ENCODE results near the gene CDH9.

CDH9 gene, protein sequence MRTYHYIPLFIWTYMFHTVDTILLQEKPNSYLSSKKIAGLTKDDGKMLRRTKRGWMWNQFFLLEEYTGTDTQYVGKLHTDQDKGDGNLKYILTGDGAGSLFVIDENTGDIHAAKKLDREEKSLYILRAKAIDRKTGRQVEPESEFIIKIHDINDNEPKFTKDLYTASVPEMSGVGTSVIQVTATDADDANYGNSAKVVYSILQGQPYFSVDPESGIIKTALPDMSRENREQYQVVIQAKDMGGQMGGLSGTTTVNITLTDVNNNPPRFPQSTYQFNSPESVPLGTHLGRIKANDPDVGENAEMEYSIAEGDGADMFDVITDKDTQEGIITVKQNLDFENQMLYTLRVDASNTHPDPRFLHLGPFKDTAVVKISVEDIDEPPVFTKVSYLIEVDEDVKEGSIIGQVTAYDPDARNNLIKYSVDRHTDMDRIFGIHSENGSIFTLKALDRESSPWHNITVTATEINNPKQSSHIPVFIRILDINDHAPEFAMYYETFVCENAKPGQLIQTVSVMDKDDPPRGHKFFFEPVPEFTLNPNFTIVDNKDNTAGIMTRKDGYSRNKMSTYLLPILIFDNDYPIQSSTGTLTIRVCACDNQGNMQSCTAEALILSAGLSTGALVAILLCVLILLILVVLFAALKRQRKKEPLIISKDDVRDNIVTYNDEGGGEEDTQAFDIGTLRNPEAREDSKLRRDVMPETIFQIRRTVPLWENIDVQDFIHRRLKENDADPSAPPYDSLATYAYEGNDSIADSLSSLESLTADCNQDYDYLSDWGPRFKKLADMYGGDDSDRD

DNA sequence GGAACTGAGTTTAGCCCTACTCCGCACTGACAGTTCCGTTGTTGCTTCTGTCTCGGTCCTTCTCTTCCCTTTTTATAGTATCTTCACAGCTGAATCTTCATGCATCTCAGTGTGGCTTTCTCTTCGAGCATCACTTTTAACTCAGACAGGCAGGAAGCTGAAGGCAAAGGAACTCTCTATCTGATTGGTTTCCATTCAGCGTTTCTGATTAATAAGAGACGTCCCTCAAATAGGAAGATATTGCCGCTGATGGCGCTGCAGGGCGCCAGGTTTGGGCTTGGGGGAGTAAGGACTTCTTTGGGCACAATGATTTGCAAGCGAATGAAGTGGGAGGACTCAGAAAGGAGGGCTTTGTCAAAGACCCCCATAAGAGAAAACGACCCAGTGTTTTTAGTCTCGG, at the start of gene CDH9:
TSS of gene CDH9 (minus strand) at position 111 of the 400 bp plus-strand sequence. CDS start 50,253 bp downstream, outside the sequence.
- DNase-seq (ENCODE audit: low read depth in 2 of 2) = no peak

DNA sequence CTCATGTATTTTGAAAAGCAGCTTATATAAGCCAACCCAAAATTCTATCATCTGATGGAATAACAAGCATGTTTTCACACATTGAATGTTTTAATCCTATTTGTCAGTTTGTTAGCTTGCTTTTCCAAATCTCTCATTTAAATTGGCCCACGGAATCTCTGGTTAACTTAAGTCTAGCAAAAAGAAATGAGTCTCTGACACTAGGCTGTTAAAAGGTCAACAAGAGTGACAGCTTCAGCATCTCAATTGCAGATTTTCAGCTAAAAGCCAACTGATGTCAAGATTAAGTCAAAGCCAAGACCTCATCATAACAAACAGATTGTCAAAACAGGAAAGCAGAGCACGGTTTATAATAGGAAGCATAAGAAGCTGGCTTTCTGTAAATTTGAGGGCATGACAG, 49.4 kb upstream of the CDH9 start:
- no peak for DNase-seq (ENCODE audit: low read depth in 2 of 2)

DNA sequence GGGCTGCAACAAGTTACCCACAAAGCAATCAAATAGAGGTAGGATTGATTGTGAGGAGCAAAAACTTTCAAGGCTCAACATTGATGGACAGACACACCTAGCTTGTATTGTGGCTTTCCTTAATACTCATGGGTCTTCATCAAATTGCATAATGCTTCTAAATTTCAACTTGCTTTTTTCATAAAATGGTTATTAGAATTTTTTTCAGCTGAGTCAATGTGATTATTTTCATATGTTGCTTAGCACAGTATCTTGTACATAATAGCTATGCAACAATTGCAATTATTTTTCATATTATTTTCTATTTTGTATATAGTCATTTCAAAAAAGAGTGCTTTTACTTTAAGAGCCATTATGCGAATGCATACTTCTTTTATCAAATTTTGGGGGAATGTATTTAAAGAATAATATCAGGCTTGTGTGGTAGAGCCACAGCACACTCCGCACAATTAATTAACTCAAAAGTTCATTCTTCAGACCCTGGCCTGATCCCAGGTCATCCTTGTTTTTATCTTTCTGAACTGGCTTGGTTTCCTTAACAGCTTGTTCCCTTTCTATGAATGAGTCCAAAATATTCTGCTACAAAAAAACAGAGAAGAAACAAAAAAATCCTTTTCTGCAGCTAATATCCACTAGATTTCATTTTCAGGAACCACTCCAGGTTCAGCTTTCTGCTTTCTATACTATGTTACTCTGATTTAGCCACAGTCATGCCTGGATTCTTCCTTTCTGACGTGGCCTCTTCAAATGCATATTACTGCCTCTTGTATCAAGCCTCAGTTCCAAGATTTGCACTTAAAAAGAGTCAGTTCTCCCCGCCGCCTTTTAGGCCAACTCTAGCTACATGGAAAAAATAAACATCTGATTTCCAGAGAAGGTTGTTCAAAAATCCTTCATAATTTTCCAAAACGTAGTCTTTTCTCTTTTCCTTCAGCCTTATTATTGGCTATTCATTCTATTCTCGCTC, 45.3 kb upstream of the CDH9 start:
- DNase-seq (ENCODE audit: low read depth in 2 of 2) = no peak

DNA sequence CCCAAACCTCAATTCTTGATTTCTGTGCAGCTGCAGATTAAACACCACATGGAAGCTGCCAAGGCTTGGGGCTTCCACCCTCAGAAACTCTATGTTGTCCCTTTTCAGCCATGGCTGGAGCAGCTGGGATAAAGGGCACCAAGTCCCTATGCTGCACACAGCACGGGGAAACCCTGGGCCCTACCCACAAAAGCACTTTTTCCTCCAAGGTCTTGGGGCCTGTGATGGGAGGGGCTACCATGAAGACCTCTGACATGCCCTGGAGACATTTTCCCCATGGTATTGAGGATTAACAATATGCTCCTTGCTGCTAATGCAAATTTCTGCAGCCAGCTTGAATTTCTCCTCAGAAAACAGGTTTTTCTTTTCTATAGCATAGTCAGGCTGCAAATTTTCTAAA, 41.8 kb upstream of the CDH9 start:
- no peak for DNase-seq (ENCODE audit: low read depth in 2 of 2)

DNA sequence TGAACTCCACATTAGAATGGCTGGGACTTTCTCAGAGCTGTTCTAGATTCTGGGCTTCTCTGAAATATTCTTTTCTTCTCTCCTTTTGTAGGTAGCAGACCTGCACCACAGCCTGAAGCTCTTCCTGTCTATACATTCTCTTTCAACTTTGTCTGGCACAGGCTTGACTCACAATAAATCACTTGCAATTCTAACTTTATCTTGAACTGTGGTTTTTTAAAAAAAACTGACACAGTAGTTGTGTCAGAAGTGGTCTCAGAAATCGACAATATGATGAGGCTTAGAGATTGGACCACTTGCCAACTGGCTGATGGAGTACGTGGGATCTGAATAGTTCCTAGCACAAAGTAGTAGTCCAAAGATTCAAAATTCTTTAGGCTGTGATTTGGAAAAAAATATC, 24.1 kb upstream of the CDH9 start:
- DNase-seq (ENCODE audit: low read depth in 2 of 2) = no peak

DNA sequence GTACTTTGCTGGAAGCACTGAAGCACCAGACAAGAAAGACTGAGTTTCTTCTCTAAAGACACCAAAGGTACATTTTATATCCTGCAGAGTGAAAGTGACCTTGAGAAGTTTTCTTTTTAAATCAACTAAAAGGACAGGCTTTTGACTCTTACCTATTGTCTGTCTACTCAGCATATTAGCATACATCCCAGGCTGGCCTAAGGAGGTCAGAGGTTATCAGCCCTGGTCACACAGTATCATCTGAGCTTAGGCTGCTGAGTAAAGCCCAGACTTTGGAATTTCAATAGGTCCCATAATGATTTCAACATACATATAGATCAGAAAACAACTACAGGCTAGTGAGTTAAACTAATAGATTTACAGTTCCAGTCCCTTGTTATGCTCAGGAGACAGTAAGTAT, 10.1 kb upstream of the CDH9 start:
- DNase-seq (ENCODE audit: low read depth in 2 of 2) = no peak

DNA sequence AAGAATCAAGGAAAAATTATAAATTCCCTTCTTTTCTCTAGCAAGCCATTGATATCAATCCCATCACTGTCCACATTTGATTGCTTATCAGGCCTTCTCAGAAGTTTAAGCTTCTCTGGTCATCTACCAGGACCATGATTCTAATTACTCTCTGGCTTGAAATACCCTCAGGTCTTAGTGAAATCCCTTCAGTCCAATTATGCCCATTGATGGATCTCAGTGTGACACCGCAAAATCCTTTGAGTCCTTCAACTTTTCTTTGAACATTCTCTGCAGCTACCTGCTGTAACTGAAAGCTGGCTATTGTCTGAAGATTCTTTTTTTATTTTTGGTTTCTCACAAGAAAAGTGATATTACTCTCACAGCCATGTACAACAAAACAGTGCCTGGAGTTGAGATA, 3.0 kb upstream of the CDH9 start:
- no peak for DNase-seq (ENCODE audit: low read depth in 2 of 2)

DNA sequence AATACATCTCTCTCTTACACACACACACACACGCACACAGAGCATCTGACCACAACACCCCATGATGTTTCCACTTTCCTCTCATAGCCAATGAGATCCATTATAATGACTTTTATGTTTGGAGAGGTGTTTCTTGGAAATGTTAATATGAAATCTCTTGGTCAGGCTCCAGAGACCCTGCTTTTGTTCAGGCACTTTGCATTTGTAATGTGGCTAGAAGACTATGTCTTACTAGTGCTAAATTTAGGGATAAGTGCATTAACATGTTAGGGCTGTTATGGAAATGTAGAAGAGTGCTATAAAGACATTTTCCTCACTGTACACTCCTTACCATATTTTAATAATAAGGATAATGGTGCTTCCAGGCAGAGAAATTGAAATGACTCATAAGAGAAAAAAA, 3.8 kb downstream of the CDH9 start:
- no peak for DNase-seq (ENCODE audit: low read depth in 2 of 2)

DNA sequence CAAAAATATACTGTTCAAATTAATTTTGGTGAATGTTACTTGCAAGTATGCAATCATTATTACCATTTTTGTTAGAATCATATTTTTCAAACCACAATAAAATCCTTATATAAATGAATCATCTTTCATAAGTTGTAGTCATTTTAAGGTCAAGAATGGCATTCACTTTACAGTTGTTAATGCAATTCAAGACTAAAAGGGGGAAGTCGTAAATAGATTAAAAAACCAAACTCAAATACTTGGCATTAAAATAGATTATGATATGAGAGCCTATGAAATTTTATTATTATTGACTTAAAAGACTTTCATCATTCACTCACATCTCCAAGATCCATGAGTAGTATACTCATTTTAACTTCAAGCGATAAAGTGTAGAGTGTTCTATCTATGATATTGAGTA, 11.6 kb downstream of the CDH9 start:
- DNase-seq (ENCODE audit: low read depth in 2 of 2) = no peak

DNA sequence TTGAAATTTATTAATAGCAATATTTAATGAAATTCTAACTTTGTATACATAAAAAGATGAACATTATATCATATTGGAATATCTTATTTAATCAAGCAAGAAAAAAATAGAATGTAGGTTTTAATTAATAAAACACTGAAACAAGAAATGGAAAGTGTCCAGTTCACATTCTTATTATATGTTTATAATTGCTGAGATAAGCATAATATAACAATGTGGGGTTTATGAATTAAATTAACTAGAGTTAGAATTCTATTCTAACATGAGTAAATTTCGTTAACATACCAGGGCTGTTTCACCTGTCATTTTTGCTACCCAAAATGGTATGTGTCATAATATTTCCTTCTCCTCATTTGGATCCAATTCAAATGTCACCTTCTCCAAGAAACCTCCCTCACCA, 12.3 kb downstream of the CDH9 start:
- no peak for DNase-seq (ENCODE audit: low read depth in 2 of 2)

DNA sequence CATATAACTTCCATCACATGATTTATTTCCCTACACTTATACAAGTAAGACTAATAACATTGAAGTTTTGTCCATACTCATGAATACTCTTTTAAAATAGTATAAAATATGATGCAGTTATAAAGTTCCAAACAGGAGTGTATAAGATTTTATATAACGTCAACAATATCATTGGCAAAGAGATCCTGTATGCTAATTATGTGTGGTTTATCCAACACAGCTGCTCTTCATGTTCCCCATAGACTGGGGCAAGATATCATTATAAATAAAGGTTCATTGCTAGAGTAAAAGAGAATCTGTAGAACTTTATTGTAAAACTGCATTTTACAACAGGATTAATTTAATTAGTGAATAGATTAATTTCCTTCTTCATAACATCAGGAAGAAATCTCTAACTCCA, 16.9 kb downstream of the CDH9 start:
- DNase-seq (ENCODE audit: low read depth in 2 of 2) = no peak

DNA sequence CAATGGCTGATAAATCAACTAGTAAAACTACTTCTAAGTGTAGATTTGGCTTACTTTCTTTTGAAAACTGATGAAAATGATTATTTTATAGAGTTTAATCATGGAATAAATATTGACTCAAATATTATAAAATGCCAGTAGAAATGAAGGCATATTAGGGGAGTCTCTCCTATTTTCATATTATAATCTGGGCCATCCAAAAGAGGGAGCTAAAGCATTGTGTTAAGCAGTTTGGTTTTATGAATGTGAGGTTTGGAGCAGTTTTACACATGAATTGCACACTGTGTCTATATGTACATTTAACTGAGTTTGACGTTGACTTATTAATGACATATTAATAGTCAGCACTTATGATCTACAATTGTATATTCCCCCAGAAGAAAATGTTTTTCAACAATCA, 17.4 kb downstream of the CDH9 start:
- no peak for DNase-seq (ENCODE audit: low read depth in 2 of 2)

DNA sequence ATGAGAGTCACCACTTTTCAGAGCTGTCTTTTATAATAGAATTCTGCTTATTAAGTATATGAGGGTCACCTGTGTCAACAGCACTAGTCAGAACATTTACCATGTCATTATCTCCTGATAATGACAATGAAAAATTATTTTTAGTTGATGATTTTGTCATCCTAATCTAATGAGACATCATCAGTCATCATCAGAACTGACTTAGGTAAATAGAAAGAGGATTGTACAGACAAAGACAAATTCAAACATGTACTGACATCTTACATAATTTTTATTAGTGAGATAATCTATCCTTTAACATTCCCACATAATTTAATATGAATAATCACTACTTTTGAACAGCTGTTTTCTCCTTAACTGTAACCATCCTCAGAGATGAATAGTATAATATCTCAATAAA, 22.6 kb downstream of the CDH9 start:
- DNase-seq (ENCODE audit: low read depth in 2 of 2) = no peak

DNA sequence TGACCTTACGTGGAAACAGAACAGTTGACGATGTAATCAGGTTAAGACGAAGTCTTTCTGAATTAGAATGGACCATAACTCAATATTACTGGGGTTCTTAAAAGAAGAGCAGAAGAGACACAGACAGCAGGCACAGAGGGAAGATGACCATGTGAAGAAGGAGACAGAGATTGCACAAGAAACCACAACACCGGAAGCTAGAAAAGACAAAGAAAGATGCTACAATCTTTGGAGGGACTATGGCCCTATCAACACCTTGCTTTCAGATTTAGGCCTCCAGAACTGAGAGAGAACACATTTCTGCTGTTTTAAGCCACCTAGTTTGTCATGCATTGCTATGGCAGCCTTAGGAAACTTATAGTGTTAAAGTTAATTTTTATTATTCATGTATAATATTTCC, 27.1 kb downstream of the CDH9 start:
- DNase-seq (ENCODE audit: low read depth in 2 of 2) = no peak

DNA sequence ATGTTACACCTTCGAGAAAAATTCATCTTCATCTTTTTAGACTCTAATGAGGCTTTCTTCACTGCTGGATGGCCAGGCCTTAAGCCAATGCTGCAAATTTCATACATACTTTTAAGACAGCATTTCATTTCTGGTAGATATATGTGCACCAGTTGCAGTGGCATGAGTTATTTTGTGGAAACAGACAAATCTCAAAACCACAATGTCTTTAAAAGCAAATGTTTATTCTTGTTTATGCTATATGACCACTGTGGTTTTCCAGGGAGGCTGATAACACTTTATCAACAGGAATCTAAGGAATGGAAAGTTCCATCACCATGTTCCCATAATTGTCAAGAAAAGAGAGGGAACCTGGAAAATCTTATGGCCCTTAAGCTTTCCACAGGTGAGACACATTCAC, 27.7 kb downstream of the CDH9 start:
- DNase-seq (ENCODE audit: low read depth in 2 of 2) = no peak

DNA sequence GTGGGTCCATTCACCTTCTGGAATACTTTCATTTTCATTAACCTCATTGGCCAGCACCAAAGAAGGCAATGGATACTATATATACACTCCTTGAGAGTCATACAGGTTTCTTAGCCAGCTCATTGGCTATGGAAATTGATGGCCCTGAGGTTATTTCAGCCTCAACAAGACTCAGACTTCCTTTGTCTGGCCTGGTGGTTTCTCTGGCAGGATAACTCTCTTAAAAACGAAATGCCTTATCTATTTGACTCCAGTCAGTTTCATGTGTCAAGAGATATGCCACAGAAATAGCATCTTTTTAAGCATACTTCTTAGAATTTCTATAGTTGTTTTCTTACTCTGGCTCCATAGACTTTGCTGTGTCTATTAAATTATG, 28.9 kb downstream of the CDH9 start:
- DNase-seq (ENCODE audit: low read depth in 2 of 2) = no peak

DNA sequence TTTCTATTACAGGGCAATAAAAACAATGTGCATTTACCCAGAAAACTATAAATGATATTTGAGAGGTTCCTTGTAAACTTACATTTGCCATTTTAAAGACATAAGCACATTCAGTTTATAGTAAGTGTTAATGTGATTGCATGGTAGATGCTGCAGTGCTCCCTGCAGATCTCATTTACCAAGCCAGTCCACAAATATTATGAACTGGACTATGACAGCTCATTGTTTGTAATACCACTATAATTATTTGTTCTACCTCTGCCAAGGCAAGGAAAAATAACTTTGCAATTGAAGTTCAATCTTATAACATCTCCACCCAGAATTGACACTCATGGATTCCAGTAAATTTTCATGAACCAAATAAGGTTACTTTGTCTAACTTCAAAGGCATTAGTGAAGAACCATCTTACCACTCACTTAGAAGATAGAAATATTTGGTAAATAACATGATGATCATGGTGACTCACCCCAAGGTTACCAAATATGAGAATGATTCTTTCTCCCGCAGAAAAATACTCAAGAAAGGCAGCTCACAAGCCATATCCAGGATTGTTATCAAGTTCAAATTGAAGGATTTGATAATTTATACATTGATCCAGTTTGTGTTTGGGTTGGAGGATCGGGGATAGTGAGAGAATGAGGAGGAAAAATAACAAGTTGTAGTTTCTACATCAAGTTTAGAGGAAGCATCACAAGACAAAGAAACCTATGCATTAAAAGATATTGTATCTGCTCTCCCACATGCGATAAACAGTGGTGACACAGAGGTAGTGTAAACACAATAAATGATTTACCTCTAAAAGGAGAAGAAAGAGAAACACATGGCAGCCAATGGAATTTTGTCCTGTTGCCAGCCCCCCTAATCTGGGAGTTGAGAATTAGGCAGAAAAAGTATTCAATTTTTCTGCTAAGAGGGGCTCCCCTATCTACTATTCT, 29.5 kb downstream of the CDH9 start:
- no peak for DNase-seq (ENCODE audit: low read depth in 2 of 2)

DNA sequence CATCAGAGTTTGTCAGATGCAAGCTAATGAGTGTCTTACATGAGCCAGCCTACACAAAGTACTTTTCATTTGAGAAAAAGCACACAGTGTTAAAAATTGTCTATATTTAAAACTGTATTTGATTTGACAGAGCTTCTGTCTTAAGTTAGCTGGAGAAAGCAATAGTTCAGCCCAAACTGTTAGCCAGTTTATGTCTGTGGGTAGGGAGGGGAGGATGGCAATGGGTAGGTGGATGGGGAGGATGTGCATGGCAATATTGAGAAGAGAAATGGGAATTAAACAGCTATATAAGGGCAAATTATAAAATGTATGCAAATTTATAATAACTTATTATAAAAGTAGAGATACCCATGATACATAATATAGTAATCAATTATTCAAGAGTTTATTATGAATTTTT, 31.3 kb downstream of the CDH9 start:
- no peak for DNase-seq (ENCODE audit: low read depth in 2 of 2)

DNA sequence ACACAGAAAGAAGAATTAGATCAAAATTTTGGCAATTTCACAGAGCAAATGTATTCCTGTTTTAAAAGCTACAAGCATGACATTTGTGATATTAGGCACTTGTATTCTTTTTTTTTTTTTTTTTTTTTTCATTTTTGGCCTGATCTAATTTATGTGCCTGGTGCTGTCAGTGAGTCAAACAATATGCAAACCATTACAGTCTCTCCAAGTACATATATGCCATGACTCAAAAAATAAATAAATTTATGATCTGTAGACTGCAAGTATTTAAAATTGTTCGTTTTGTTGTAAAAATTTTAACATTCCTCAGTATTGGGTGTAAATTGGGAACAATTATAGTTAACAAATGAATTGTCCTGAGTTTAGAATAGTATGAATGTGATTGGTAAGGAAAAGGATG, 51.4 kb downstream of the CDH9 start:
- DNase-seq (ENCODE audit: low read depth in 2 of 2) = no peak

DNA sequence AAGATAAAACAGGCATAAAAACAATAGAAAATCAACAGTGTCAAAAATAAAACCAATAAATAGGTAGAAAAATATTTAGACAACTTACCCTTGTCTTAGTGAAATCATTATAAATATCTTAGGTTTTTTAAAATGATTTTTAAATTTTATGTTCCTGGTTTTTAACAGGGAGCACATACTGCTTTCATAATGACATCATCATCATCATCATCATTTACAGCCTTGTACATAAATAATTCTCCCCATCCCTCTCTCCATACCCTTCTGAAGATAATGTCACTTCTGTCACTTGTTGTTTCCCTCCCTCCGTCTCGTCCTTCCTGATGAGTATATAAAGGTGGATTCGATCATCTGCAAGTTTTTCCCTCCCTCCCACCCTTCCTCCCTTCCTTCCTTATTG, 56.6 kb downstream of the CDH9 start:
- no peak for DNase-seq (ENCODE audit: low read depth in 2 of 2)

DNA sequence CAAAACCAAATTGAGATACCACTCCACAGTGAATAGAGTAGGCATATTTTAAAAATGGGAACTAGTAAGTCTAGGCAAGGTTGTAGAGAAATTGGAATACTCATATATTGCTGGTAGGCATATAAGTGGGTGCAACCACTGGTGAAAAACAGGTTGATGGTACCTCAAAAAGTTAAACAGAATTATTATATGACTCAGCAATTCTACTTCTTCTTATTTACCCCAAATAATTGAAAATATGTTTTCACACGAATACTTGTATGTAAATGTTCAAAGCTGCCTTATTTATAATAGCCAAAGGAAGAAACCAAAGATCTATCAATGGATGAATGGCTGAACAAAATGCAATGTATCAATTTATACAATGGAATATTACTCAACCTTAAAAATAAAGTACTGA, 79.1 kb downstream of the CDH9 start:
- no peak for DNase-seq (ENCODE audit: low read depth in 2 of 2)
